GM12892 (cell line): ENCODE data around the gene TMEM255B.

ENCODE experiments used
- DNase-seq: peaks from one replicate; pipeline ENCODE4 v3.0.0; 2011; ENCODE audit not compliant: insufficient read length
- FAIRE-seq: peaks from 2 replicates; lab custom pipeline; 2011; peaks lifted over from hg19 to GRCh38; lab: Jason Lieb, UNC
- POLR2A ChIP-seq: IDR thresholded peaks from 2 replicates; pipeline ENCODE4 v1.6.1; 2011; ENCODE audit warnings: low read depth, low read length, control low read depth
- POLR2AphosphoS5 ChIP-seq: IDR thresholded peaks from 2 replicates; pipeline ENCODE4 v1.6.1; 2011; ENCODE audit warnings: low read depth, low read length, control low read depth
- TAF1 ChIP-seq: IDR thresholded peaks from 2 replicates; pipeline ENCODE4 v1.6.1; 2011; ENCODE audit warnings: low read depth, mild to moderate bottlenecking, control low read depth, low read length, borderline replicate concordance

Gene TMEM255B

DNA sequence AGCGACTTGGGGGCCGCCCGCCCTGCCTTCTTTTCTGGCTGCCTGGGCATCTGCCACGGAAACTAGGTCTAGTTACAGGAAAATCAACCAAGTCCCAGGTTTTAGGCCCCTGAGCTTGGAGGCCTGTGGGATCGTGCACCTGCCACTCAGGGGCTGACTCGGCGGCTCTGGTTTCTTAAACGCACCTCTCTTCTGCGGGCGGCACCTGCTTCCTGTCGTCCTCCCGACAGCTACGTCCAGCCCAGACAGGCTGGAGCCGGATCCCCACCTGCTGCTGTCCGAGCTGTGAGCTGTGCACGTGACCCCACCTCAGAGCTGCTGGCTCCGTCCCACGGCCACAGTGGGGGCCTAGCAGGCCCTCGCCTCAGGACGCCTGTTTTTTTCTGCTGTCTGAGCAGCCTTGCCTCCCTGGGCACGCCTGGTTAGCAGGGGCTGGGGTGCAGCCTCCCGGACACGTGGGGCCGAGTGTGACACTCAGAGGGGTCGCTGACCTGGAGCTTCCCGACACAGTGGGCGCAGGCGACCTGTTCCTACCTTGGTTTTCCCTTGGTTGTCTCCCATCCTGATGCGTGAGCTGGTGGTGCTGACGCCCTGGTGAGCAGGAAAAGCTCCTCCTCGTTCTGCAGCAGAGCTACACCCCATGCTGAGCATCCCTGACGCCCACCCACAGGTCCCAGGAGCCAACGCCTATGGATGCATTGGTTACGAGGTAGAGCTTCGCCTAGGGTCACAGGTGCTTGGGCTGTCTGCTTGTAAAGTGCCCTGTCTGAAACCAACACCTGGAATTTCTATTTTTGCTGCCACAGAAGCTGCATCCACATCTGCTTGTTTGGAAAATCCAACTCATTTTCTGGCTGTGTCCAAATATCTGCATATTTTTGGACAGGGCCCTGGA, 17.5 kb downstream of the TMEM255B start:
- no peak for TF ChIP-seq POLR2AphosphoS5
- TF ChIP-seq TAF1: no peak
- no peak for TF ChIP-seq POLR2A
- DNase-seq (no peak), FAIRE-seq (no peak)

DNA sequence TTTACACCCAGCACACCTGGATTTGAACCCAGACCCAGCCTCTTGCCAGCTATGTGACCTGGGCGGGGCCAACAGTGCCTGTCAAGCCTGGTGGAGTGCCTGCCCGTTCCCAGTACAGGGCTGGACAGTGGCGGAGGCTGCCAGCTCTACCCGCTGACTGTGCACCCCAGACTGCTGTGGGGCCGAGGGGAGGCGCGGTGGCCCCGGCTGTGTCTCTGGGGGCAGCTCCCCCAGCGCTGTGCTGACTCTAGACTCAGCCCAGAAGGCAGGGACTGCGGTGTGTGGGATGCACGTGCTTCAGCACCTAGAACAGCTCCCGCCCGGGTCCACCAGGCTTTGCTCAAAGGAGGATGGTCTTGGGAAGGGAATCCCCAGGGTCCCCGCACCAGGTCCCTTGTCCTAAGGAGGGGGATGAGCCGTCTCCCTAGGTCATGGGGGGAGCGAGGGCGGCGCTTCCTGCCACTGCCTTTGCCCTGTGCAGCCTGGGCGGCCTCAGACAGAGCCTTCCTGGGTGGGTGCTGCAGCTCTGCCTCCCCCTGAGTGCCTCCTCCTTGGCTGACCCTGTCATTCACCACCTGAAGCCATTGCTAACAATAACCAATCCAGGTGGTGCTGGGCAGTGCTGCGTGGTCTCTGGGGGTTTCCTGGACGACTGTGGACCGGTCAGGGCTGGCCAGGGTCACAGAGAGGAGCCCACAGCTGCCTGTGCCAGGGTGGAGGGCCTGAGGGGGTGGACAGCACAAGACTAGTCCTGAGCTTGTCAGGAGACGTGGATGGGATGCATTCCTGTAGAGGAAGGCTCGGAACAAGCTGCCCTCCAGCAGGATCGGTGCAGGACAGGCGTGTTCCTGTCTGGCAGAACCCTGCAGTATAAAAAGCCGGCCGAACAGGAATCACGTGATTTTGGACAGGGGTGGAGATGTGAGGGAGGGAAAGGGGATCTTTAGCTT, 18.6 kb downstream of the TMEM255B start:
- FAIRE-seq (no peak), DNase-seq (no peak)
- TF ChIP-seq POLR2AphosphoS5 (no peak), POLR2A (no peak), TAF1 (no peak)

GRCh38 chr13:113781571-113781970, 22.5 kb downstream of the TMEM255B start:
- TF ChIP-seq POLR2A: no peak
- TF ChIP-seq TAF1: no peak
- no peak for TF ChIP-seq POLR2AphosphoS5

GRCh38 chr13:113782472-113782871, 23.4 kb downstream of the TMEM255B start:
- no peak for DNase-seq
- FAIRE-seq: no peak
- TF ChIP-seq POLR2AphosphoS5 (no peak), TAF1 (no peak)

More at GRCh38 chr13:113781571-113781970, 22.5 kb downstream of the TMEM255B start:
- DNase-seq (no peak), FAIRE-seq (no peak)

GRCh38 chr13:113783200-113783881, 24.3 kb downstream of the TMEM255B start:
- TF ChIP-seq TAF1 (no peak), POLR2AphosphoS5 (no peak), POLR2A (no peak)
- FAIRE-seq (no peak), DNase-seq (no peak)

GRCh38 chr13:113783966-113784644, 25.1 kb downstream of the TMEM255B start:
- no peak for TF ChIP-seq TAF1
- FAIRE-seq (no peak), DNase-seq (no peak)

- no peak for TF ChIP-seq TAF1
- no peak for TF ChIP-seq POLR2AphosphoS5
- no peak for TF ChIP-seq POLR2A
- FAIRE-seq (no peak), DNase-seq (no peak)
Observed at GRCh38 chr13:113784645-113785024, 25.6 kb downstream of the TMEM255B start.

GRCh38 chr13:113785051-113786010, 26.3 kb downstream of the TMEM255B start:
- DNase-seq (no peak), FAIRE-seq (no peak)
- TF ChIP-seq POLR2AphosphoS5 (no peak), TAF1 (no peak), POLR2A (no peak)

DNA sequence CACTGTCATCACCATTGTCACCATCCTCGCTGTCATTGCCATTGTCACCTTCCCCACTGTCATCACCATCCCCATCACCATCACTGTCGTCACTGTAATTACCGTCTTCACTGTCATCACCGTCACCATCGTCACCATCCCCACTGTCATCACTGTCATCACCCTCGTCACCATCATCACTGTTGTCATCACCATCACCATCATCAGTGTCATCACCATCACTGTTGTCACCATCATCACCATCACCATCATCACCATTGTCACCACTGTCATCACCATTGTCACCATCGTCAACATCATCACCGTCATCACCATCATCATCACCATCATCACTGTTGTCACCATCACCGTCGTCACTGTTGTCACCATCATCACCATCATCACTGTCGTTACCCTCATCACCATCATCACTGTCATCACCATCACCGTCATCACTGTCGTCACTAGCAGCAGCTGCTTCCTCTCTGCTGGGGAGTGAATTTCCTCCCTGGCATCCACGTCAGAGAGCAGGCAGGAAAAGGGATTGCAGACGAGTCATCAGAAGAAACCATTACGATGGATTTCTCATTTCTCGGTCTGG, 27.3 kb downstream of the TMEM255B start:
- DNase-seq (no peak), FAIRE-seq (no peak)
- no peak for TF ChIP-seq POLR2AphosphoS5
- no peak for TF ChIP-seq POLR2A
- TF ChIP-seq TAF1: no peak

- no peak for DNase-seq
- no peak for TF ChIP-seq TAF1
- FAIRE-seq: no peak
Observed at GRCh38 chr13:113787694-113788093, 28.7 kb downstream of the TMEM255B start.
